Heart right ventricle (tissue), 16 donors: ENCODE results near the gene ASB5. TPM values are rescaled to one million over a fixed set of nuclear protein-coding genes. Genes with fewer than 3 reads are reported as not detected.

Experiments used
- ATAC-seq, 8 donors: fragments of 200-7000 bp; cut with Tn5 transposase; one replicate each; pipeline ENCODE4 v1.9.1; 2020; ENCODE audit warnings: mild to moderate bottlenecking in 8 of 8, moderate library complexity in 8 of 8, moderate number of reproducible peaks in 1 of 8
- DNase-seq, 2 donors: peaks; one replicate each; pipeline ENCODE4 v3.0.0-alpha.2; 2020
- H3K27ac ChIP-seq, 10 donors: fragments of 200-600 bp; sonication (generic) in 2 of 10; one replicate each; pipeline versions ENCODE4 v1.5.0 to v1.8.0; 2020 to 2022; ENCODE audit warnings: mild to moderate bottlenecking in 3 of 10
- H3K27me3 ChIP-seq, 7 donors: fragments of 200-600 bp; one replicate each; pipeline ENCODE4 v1.8.0; 2021 to 2022; ENCODE audit warnings: mild to moderate bottlenecking in 2 of 7
- H3K36me3 ChIP-seq, 9 donors: fragments of 200-600 bp; sonication (generic) in 1 of 9; one replicate each; pipeline versions ENCODE4 v1.5.0 to v1.8.0; 2020 to 2022; ENCODE audit warnings: mild to moderate bottlenecking in 2 of 9
- H3K4me1 ChIP-seq, 9 donors: fragments of 200-600 bp; sonication (generic) in 1 of 9; one replicate each; pipeline versions ENCODE4 v1.5.0 to v1.8.0; 2020 to 2022; ENCODE audit warnings: mild to moderate bottlenecking in 4 of 9
- H3K4me3 ChIP-seq, 10 donors: fragments of 200-600 bp; sonication (generic) in 2 of 10; one replicate each; pipeline versions ENCODE4 v1.5.0 to v1.8.0; 2020 to 2022; ENCODE audit warnings: mild to moderate bottlenecking in 7 of 10, moderate library complexity in 2 of 10
- H3K9me3 ChIP-seq, 11 donors: fragments of 200-600 bp in 10 of 11; sonication (generic) in 2 of 11; one replicate each; pipeline versions ENCODE4 v1.5.0 to v1.8.0; 2013 to 2022; ENCODE audit warnings: mild to moderate bottlenecking in 2 of 11, control low read depth in 1 of 11, moderate library complexity in 1 of 11
- WGBS, 2 donors: extraction: QIAGEN DNeasy Blood & Tissue Kit; methylation state at CpG; one replicate each; pipeline ENCODE4 v1.1.7; 2013; ENCODE audit warnings: inconsistent platforms in 1 of 2; 5-methylcytosine and 5-hydroxymethylcytosine counted together
- intact Hi-C, 10 donors: fragments of 100-400 bp; cut with DNase I; formaldehyde crosslinking; loops; one replicate each; pipeline versions ENCODE4 v1.11.1 to v1.14.2; 2022
- long read RNA-seq, 3 donors: library from polyadenylated mRNA; unstranded; transcript quantifications; one replicate each; pipeline ENCODE4 v2.0.0, GENCODE V29; 2020 to 2021
- polyA plus RNA-seq, 2 donors: library from polyadenylated mRNA; stranded (reverse); fragments of 200-250 nt; gene quantifications; one replicate each; pipeline ENCODE4 v1.2.3, GENCODE V29; 2013
- total RNA-seq, 10 donors: library from RNA; stranded (reverse); fragmentation: NEBNext Ultra II Directional in 3 of 10; extraction: Animal tissue kit (Norgen Biotek cat#: 25700) in 3 of 10; gene quantifications; one replicate each; pipeline versions ENCODE4 v1.2.1 to v1.2.4, GENCODE V29; 2021 to 2023
- TF ChIP-seq, protein P1 (sequence below), 9 donors: fragments of 200-600 bp; sonication (generic) in 2 of 9; IDR thresholded peaks; one replicate each; pipeline versions ENCODE4 v1.5.0 to v1.8.0; 2021 to 2022; ENCODE audit warnings: antibody characterized with exemption in 9 of 9, mild to moderate bottlenecking in 5 of 9, moderate library complexity in 1 of 9
- donor health status: Arrhythmogenic right ventricular cardiomyopathy.
- donor health status: ischemic (EF 13 %, LVEDD 7.1; RV severe dilation, severe dysfunction).
- donor health status: healthy with polysubstance abuse.
- donor health status: DM: no; HTN: yes; CAD: no.
- donor health status: DM: no; HTN: no; CAD: no.
- donor health status: ischemic (EF 25% LVEDD 6.9; RV normal size, moderate dysfunction).
- donor health status: ischemic (EF 25% LVEDD 5.7; RV mildly dilated, moderate dysfunction).
- donor health status: healthy.
- donor health status: DM: yes; HTN: yes; CAD: no.
- donor health status: Ischemic cardiomyopathy.
- donor health status: ischemic (EF 35%, LVEDD 5.7; RV mildly dilated, moderate dysfunction).
- donor health status: nonischemic (EF 11% LVEDD 7.7; RV severe dilation, severe dysfunction).
- donor health status: DM: yes; HTN: yes; CAD: no.
- donor health status: PGD.
- donor health status: ischemic (EF 29% LVEDD 5.4; RV normal size, mild dysfunction).
- donor health status: nonischemic (EF 23%, LVEDD 6.1; RV moderate dilation, normal function).

ASB5 gene, protein sequence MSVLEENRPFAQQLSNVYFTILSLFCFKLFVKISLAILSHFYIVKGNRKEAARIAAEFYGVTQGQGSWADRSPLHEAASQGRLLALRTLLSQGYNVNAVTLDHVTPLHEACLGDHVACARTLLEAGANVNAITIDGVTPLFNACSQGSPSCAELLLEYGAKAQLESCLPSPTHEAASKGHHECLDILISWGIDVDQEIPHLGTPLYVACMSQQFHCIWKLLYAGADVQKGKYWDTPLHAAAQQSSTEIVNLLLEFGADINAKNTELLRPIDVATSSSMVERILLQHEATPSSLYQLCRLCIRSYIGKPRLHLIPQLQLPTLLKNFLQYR
- total RNA-seq = 1 to 10 TPM; 2.1 to 6.5 (median 4.0) TPM
- polyA plus RNA-seq = 1 to 10 TPM in 1 of 2 donors, under 1 TPM in 1; 0.95 to 1.2 TPM
- long read RNA-seq, donor 1 = 0 reads
- long read RNA-seq, donor 2, partial matches to known transcripts = 0 of 2 reads
- long read RNA-seq, donor 2, other reads (novel, unspliced or antisense) = 2 of 2 reads
- long read RNA-seq, donor 3, partial matches to known transcripts = 1 of 4 reads
- long read RNA-seq, donor 3, other reads (novel, unspliced or antisense) = 3 of 4 reads

DNA sequence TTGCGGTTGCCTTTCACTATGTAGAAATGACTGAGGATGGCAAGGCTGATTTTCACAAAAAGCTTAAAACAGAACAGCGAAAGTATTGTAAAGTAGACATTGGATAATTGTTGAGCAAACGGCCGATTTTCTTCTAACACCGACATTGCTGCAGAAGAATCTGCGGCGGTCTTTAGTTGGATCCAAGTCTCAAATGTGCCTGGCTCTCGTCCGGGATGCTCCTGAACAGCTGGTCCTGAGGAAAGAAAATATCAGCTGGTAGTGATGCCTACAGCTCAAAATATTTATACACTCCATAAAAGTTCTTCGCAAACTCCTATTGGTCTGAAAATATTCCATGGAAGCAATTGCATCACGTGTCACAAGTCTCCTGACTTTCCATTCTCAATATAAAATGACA lies at the start of gene ASB5:
ASB5 (minus strand) TSS at position 260 of the 400 bp plus-strand sequence; CDS start at position 146, 114 bp downstream.
- intact Hi-C loops = no loop called here
- H3K36me3 ChIP-seq = no peaks in the 10 kb centered on the region
- H3K4me1 ChIP-seq = peaks cover 0 to 2% (median 0%) of the 10 kb centered on the region in 9 donors
- no peak within 1 kb of the TSS for H3K4me3 ChIP-seq
- no peak for ATAC-seq
- WGBS, 2 donors = 92 to 95% methylated on average over 11 of the region's 11 CpGs
- no peak for DNase-seq
- no peak within 1 kb of the TSS for H3K27ac ChIP-seq
- H3K9me3 ChIP-seq = no peaks in the 10 kb centered on the region
- TF ChIP-seq, protein P1, sequence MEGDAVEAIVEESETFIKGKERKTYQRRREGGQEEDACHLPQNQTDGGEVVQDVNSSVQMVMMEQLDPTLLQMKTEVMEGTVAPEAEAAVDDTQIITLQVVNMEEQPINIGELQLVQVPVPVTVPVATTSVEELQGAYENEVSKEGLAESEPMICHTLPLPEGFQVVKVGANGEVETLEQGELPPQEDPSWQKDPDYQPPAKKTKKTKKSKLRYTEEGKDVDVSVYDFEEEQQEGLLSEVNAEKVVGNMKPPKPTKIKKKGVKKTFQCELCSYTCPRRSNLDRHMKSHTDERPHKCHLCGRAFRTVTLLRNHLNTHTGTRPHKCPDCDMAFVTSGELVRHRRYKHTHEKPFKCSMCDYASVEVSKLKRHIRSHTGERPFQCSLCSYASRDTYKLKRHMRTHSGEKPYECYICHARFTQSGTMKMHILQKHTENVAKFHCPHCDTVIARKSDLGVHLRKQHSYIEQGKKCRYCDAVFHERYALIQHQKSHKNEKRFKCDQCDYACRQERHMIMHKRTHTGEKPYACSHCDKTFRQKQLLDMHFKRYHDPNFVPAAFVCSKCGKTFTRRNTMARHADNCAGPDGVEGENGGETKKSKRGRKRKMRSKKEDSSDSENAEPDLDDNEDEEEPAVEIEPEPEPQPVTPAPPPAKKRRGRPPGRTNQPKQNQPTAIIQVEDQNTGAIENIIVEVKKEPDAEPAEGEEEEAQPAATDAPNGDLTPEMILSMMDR (IDR thresholded peaks at IDR 0.05) = no peak
- no peaks in the 10 kb centered on the region for H3K27me3 ChIP-seq

DNA sequence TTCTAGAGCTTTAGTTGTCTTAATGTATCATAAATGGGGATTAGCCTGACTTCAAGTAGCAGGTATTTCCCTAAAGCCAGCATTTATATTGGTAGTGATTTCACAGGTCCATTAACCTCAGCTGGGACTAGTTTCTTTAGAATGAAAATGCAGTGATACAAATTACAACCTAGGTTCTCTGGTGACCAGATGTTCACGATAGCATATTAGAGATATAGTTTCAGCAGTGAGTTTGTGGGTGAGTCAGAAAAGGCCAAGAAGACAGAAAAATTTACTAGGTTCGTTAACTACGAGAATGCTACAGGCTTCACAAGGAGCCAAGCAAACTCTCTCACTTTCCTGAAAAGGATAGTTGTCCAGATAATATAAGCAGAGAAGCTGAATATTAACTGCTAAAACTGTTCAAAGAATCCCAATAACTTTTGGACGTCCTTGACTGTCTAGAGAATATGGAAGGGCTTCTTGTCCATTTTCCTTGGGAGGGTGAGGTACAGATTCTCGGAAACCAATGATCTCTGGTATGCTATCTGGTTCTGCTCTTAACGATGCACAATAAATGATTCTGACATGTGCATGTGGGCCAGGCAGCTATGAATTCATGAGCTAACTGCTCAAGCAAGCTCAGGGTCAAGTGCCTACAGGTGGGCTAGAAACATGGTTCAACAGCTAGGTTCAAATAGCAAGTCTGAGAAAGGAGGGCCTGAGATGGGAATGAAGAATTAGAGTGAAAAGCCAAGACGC lies 44.7 kb upstream of the ASB5 start:
- ATAC-seq = no peak
- no peaks in the 10 kb centered on the region for H3K9me3 ChIP-seq
- intact Hi-C loops = loop anchor here in 1 of 10 donors (10.0 kb wide), 1 partner anchor 119 kb away; the partner anchor contains the start of gene SPATA4
- peaks cover 0 to 9% (median 2%) of the 10 kb centered on the region in 9 donors for H3K4me1 ChIP-seq
- H3K4me3 ChIP-seq = no peak overlapping the region
- H3K27me3 ChIP-seq = no peaks in the 10 kb centered on the region
- TF ChIP-seq, protein P1 (IDR thresholded peaks at IDR 0.05) = no peak
- WGBS, 2 donors = 75% methylated on average over 7 of the region's 7 CpGs
- no peak overlapping the region for H3K27ac ChIP-seq
- no peak for DNase-seq
- H3K36me3 ChIP-seq = no peaks in the 10 kb centered on the region

DNA sequence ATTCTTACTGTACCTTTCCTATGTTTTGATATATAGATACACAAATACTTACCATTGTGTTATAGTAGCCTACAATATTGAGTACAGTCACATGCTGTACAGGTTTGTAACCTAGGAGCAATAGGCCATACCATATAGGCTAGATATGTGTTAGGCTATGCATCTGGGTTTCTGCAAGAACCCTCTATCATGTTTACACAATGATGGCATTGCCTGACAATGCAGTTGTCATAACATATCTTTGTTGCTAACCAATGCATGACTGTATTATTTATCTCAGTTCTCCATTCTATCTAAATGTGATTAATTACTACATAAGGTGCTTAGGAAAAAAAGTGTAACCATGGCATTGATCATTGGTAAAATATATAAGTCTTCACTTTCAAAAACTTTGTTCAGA lies 40.8 kb upstream of the ASB5 start:
- H3K9me3 ChIP-seq = no peaks in the 10 kb centered on the region
- ATAC-seq (no peak), DNase-seq (no peak)
- TF ChIP-seq, protein P1 (IDR thresholded peaks at IDR 0.05) = no peak
- no peaks in the 10 kb centered on the region for H3K4me1 ChIP-seq
- no peak overlapping the region for H3K27ac ChIP-seq
- no peaks in the 10 kb centered on the region for H3K27me3 ChIP-seq
- intact Hi-C loops = loop anchor here in 1 of 10 donors (10.0 kb wide), 1 partner anchor 115 kb away; the partner anchor contains the start of gene SPATA4
- no peak overlapping the region for H3K4me3 ChIP-seq
- no peaks in the 10 kb centered on the region for H3K36me3 ChIP-seq

DNA sequence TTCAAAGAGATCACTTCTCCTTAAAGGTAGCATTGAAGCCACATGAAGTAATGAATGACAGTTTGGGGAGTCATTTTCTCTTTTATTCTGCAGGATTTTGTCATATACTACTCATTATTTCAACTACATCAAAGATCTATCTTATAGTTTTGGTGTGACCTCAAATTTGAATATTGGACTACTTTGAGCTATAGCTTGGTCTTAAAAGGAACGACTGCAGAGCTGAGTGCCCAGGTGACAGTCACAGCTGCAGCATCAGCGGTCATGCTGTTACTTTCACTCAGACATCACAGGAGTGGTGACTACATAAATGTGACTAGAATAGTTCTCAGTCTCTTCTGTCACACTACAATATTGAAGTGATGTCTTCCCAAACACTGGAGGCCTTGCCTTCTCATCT lies 40.0 kb upstream of the ASB5 start:
- H3K36me3 ChIP-seq = no peaks in the 10 kb centered on the region
- DNase-seq (no peak), ATAC-seq (no peak)
- H3K27ac ChIP-seq = no peak overlapping the region
- no peaks in the 10 kb centered on the region for H3K9me3 ChIP-seq
- H3K4me1 ChIP-seq = no peaks in the 10 kb centered on the region
- intact Hi-C loops = no loop called here
- WGBS, 2 donors = 86 to 88% methylated on average over 2 of the region's 2 CpGs
- TF ChIP-seq, protein P1 (IDR thresholded peaks at IDR 0.05) = no peak
- peaks cover 0 to 4% (median 0%) of the 10 kb centered on the region in 7 donors for H3K27me3 ChIP-seq
- H3K4me3 ChIP-seq = no peak overlapping the region
